BE2C (cell line): ENCODE data around the gene CR2.

Experiments
- DNase-seq: peaks from one replicate; pipeline ENCODE4 v3.0.0-alpha.2; 2020
- H3K27me3 ChIP-seq: fragments of 250-450 bp; sonication (Bioruptor Pico); 2 replicates; pipeline ENCODE4 v1.5.1; 2020; ENCODE audit warnings: mild to moderate bottlenecking
- H3K36me3 ChIP-seq: fragments of 250-450 bp; sonication (Bioruptor Pico); 2 replicates; pipeline ENCODE4 v1.5.1; 2020; ENCODE audit warnings: mild to moderate bottlenecking
- H3K4me1 ChIP-seq: fragments of 250-450 bp; sonication (Bioruptor Pico); 2 replicates; pipeline ENCODE4 v1.5.1; 2020
- H3K4me3 ChIP-seq: 2 replicates; pipeline ENCODE4 v1.5.1; 2011; ENCODE audit warnings: low read depth, low read length
- H3K9me3 ChIP-seq: fragments of 250-450 bp; sonication (Bioruptor Pico); 2 replicates; pipeline ENCODE4 v1.5.1; 2020
- CTCF ChIP-seq: IDR thresholded peaks from 2 replicates; pipeline ENCODE4 v1.5.1; 2012; ENCODE audit warnings: mild to moderate bottlenecking, low read depth, low read length

CR2 gene

GRCh38 chr1:207458414-207458813 lies 4.3 kb downstream of the CR2 start:
- TF ChIP-seq CTCF: no peak
- no peaks in the 10 kb centered on the region; the same call in 1 of the 2 replicates for H3K9me3 ChIP-seq
- no peaks in the 10 kb centered on the region for H3K4me1 ChIP-seq
- H3K36me3 ChIP-seq: no peaks in the 10 kb centered on the region
- DNase-seq: no peak
- no peak overlapping the region for H3K4me3 ChIP-seq
- H3K27me3 ChIP-seq: peaks cover 62% of the 10 kb centered on the region

- no peaks in the 10 kb centered on the region for H3K36me3 ChIP-seq
- no peak overlapping the region for H3K4me3 ChIP-seq
- no peaks in the 10 kb centered on the region for H3K4me1 ChIP-seq
- no peak for TF ChIP-seq CTCF
- peaks cover 57% of the 10 kb centered on the region for H3K27me3 ChIP-seq
- no peak for DNase-seq
- no peaks in the 10 kb centered on the region; the same call in 1 of the 2 replicates for H3K9me3 ChIP-seq
Observed at GRCh38 chr1:207459008-207459407, 4.9 kb downstream of the CR2 start.

- DNase-seq: no peak
- no peak for TF ChIP-seq CTCF
- Histone ChIP-seq H3K9me3 (no peaks in the 10 kb centered on the region), H3K4me1 (no peaks in the 10 kb centered on the region), H3K27me3 (peaks cover 41% of the 10 kb centered on the region), H3K4me3 (no peak overlapping the region), H3K36me3 (no peaks in the 10 kb centered on the region)
Observed at GRCh38 chr1:207461649-207462048, 7.5 kb downstream of the CR2 start.

- no peak overlapping the region for H3K4me3 ChIP-seq
- peaks cover 44% of the 10 kb centered on the region for H3K27me3 ChIP-seq
- no peaks in the 10 kb centered on the region for H3K36me3 ChIP-seq
- no peaks in the 10 kb centered on the region for H3K9me3 ChIP-seq
- no peak for TF ChIP-seq CTCF
- DNase-seq: no peak
- no peaks in the 10 kb centered on the region for H3K4me1 ChIP-seq
Observed at GRCh38 chr1:207462535-207462934, 8.4 kb downstream of the CR2 start.

GRCh38 chr1:207463021-207463420 lies 8.9 kb downstream of the CR2 start:
- Histone ChIP-seq H3K4me3 (no peak overlapping the region), H3K36me3 (no peaks in the 10 kb centered on the region), H3K27me3 (peaks cover 44% of the 10 kb centered on the region), H3K4me1 (no peaks in the 10 kb centered on the region), H3K9me3 (no peaks in the 10 kb centered on the region)
- no peak for DNase-seq
- TF ChIP-seq CTCF: no peak

- no peak for DNase-seq
- H3K36me3 ChIP-seq: no peaks in the 10 kb centered on the region
- TF ChIP-seq CTCF: no peak
- no peaks in the 10 kb centered on the region for H3K4me1 ChIP-seq
- H3K9me3 ChIP-seq: no peaks in the 10 kb centered on the region
- H3K27me3 ChIP-seq: peaks cover 46% of the 10 kb centered on the region
- no peak overlapping the region for H3K4me3 ChIP-seq
Observed at GRCh38 chr1:207463571-207463970, 9.4 kb downstream of the CR2 start.
